HepG2 (cell line): Measurements from ENCODE around the gene KTI12. TPM values are rescaled to one million over a fixed set of nuclear protein-coding genes. Genes with fewer than 3 reads are reported as not detected.

Source experiments
- CENPX ChIP-seq: sonication (generic); formaldehyde crosslinking; IDR thresholded peaks from 2 replicates; pipeline ENCODE4 v1.9.0; 2021; ENCODE audit warnings: mild to moderate bottlenecking, missing genetic modification reagents, moderate library complexity
- CREBL2 ChIP-seq: sonication (generic); formaldehyde crosslinking; IDR thresholded peaks from 2 replicates; pipeline ENCODE4 v1.8.1; 2023; ENCODE audit warnings: missing genetic modification reagents, mild to moderate bottlenecking, borderline replicate concordance
- DNMT3B ChIP-seq: conservative IDR thresholded peaks from 2 replicates; pipeline ENCODE4 v1.6.1; 2016; ENCODE audit warnings: missing biosample characterization, control low read depth
- EHMT2 ChIP-seq: fragments of 200-600 bp; sonication (generic); IDR thresholded peaks from 2 replicates; pipeline ENCODE4 v1.7.0; 2017; ENCODE audit warnings: antibody characterized with exemption, low read depth, low read length, borderline replicate concordance
- ETV5 ChIP-seq: IDR thresholded peaks from 2 replicates; pipeline ENCODE4 v1.6.1; 2018; ENCODE audit warnings: missing biosample characterization, missing genetic modification reagents, inconsistent platforms, borderline replicate concordance
- GATA4 ChIP-seq: sonication (generic); IDR thresholded peaks from 2 replicates; pipeline ENCODE4 v1.6.1; 2016; ENCODE audit warnings: antibody characterized with exemption, low read depth, borderline replicate concordance
- HOXA7 ChIP-seq: sonication (generic); formaldehyde crosslinking; IDR thresholded peaks from 2 replicates; pipeline ENCODE4 v1.8.1; 2022; ENCODE audit warnings: mild to moderate bottlenecking, missing genetic modification reagents, moderate library complexity
- JUND ChIP-seq: sonication (generic); formaldehyde crosslinking; IDR thresholded peaks from 2 replicates; pipeline ENCODE4 v1.8.0; 2022; ENCODE audit warnings: mild to moderate bottlenecking, missing genetic modification reagents
- LRRFIP1 ChIP-seq: sonication (generic); formaldehyde crosslinking; conservative IDR thresholded peaks from 2 replicates; pipeline ENCODE4 v1.4.0; 2020; ENCODE audit warnings: missing genetic modification reagents
- MBD4 ChIP-seq: IDR thresholded peaks from 2 replicates; pipeline ENCODE4 v1.6.1; 2012; ENCODE audit warnings: low read length, inconsistent platforms, borderline replicate concordance
- MLX ChIP-seq: IDR thresholded peaks from 2 replicates; pipeline ENCODE4 v1.6.1; 2016
- NCOA5 ChIP-seq: sonication (generic); formaldehyde crosslinking; IDR thresholded peaks from 2 replicates; pipeline ENCODE4 v1.4.0; 2020; ENCODE audit warnings: missing genetic modification reagents
- NCOR1 ChIP-seq: fragments of 200-600 bp; sonication (generic); IDR thresholded peaks from 2 replicates; pipeline ENCODE4 v1.7.0; 2017; ENCODE audit warnings: antibody characterized with exemption, low read length, borderline replicate concordance
- RFX5 ChIP-seq: IDR thresholded peaks from 2 replicates; pipeline ENCODE4 v1.6.1; 2011; ENCODE audit warnings: low read depth, low read length, improper control_type of control experiment
- SIX4 ChIP-seq: sonication (generic); formaldehyde crosslinking; IDR thresholded peaks from 2 replicates; pipeline ENCODE4 v1.4.0; 2020; ENCODE audit warnings: missing genetic modification reagents
- SUZ12 ChIP-seq: fragments of 150-350 bp; IDR thresholded peaks from 2 replicates; pipeline ENCODE4 v1.6.1; 2014; ENCODE audit warnings: low read depth, low read length
- THAP8 ChIP-seq: sonication (generic); formaldehyde crosslinking; IDR thresholded peaks from 2 replicates; pipeline ENCODE4 v1.5.1; 2020; ENCODE audit warnings: missing genetic modification reagents, mild to moderate bottlenecking, borderline replicate concordance
- YEATS2 ChIP-seq: sonication (generic); formaldehyde crosslinking; IDR thresholded peaks from 2 replicates; pipeline ENCODE4 v1.4.0; 2020; ENCODE audit warnings: missing genetic modification reagents, borderline replicate concordance
- ZFAT ChIP-seq: sonication (generic); formaldehyde crosslinking; conservative IDR thresholded peaks from 2 replicates; pipeline ENCODE4 v1.8.1; 2023; ENCODE audit warnings: missing genetic modification reagents, inconsistent platforms
- ZKSCAN8 ChIP-seq: IDR thresholded peaks from 2 replicates; pipeline ENCODE4 v1.6.1; 2016; ENCODE audit warnings: borderline replicate concordance, missing genetic modification reagents, missing compliant biosample characterization
- ZNF468 ChIP-seq: sonication (generic); formaldehyde crosslinking; IDR thresholded peaks from 2 replicates; pipeline ENCODE4 v1.8.0; 2022; ENCODE audit warnings: mild to moderate bottlenecking, moderate library complexity, missing genetic modification reagents
- ZNF503 ChIP-seq: sonication (generic); formaldehyde crosslinking; IDR thresholded peaks from 2 replicates; pipeline ENCODE4 v1.4.0; 2020; ENCODE audit warnings: missing genetic modification reagents
- ZNF556 ChIP-seq: sonication (generic); formaldehyde crosslinking; IDR thresholded peaks from 2 replicates; pipeline ENCODE4 v1.4.0; 2020; ENCODE audit warnings: mild to moderate bottlenecking, missing genetic modification reagents, borderline replicate concordance
- ZNF616 ChIP-seq: sonication (generic); formaldehyde crosslinking; IDR thresholded peaks from 2 replicates; pipeline ENCODE4 v1.5.0; 2020; ENCODE audit warnings: low read depth, mild to moderate bottlenecking, missing genetic modification reagents
- ZNF891 ChIP-seq: sonication (generic); formaldehyde crosslinking; IDR thresholded peaks from 2 replicates; pipeline ENCODE4 v1.5.0; 2020; ENCODE audit warnings: mild to moderate bottlenecking, missing genetic modification reagents
- polyA plus RNA-seq, 8 experiments: library from polyadenylated mRNA; depleted of rRNA in 3 of 8; stranded (reverse) in 7 of 8; unstranded in 1 of 8; fragments of >200 nt; fragmentation: Illumina TruSeq in 4 of 8; extraction: Trizol in 4 of 8; gene quantifications; 2 replicates each; pipeline versions ENCODE4 v1.2.1 to v1.2.3, GENCODE V29; 2011 to 2016; ENCODE audit warnings: low read depth in 4 of 8, missing spikeins in 1 of 8, mixed read lengths in 1 of 8; ENCODE audit not compliant: insufficient read depth in 1 of 8
- total RNA-seq, 5 experiments: library from RNA; depleted of rRNA; stranded (reverse); fragments of >200 nt; fragmentation: Illumina TruSeq; extraction: Trizol; gene quantifications; 2 replicates each; pipeline ENCODE4 v1.2.3, GENCODE V29; 2016; ENCODE audit warnings: low read depth in 1 of 5

The KTI12 gene
- total and polyA plus RNA-seq, 2 of the 13 experiments (the other 11 are each of a cell fraction or from before 2014, with no cell fraction given), result 7.4 to 10.2 TPM

- TF ChIP-seq THAP8 (CRISPR knock-in tag) (0 out of 2 replicates have a peak, but pooled peaks have one; percentile 32), SUZ12 (no peak), ZKSCAN8 (CRISPR knock-in tag) (no peak), RFX5 (no peak), SIX4 (CRISPR knock-in tag) (no peak), ZFAT (CRISPR knock-in tag) (no peak), CREBL2 (CRISPR knock-in tag) (no peak), EHMT2 (no peak), MLX (CRISPR knock-in tag) (no peak), ZNF503 (no peak), ZNF468 (CRISPR knock-in tag) (0 out of 2 replicates have a peak, but pooled peaks have one; percentile 69), NCOR1 (no peak), ZNF616 (CRISPR knock-in tag) (0 out of 2 replicates have a peak, but pooled peaks have one; percentile 86), MBD4 (no peak), ZNF891 (CRISPR knock-in tag) (no peak), CENPX (no peak), ETV5 (CRISPR knock-in tag) (peak; percentile 40), JUND (no peak), GATA4 (no peak; the same call in 1 of the 2 replicates), DNMT3B (CRISPR knock-in tag) (no peak), YEATS2 (no peak; the same call in 1 of the 2 replicates), ZNF556 (CRISPR knock-in tag) (no peak), NCOA5 (CRISPR knock-in tag) (no peak), HOXA7 (no peak), LRRFIP1 (CRISPR knock-in tag) (no peak)
These were observed 22.7 kb upstream of the KTI12 start, which contains the start of gene BTF3L4 (continued) for GRCh38 chr1:52056163-52056936.
